Smooth muscle cell (in vitro differentiated cells): ENCODE data around the gene PEX5. TPM values are rescaled to one million over a fixed set of nuclear protein-coding genes. Genes with fewer than 3 reads are reported as not detected.

ENCODE experiments used
- DNase-seq: peaks from one replicate; lab custom pipeline; 2025; ENCODE audit not compliant: unreplicated experiment; lab: John Stamatoyannopoulos, UW
- H2AFZ ChIP-seq: fragments of 200-600 bp; sonication (generic); 2 replicates; pipeline ENCODE4 v1.6.0; 2016; ENCODE audit warnings: antibody characterized with exemption, low read depth, mild to moderate bottlenecking
- H3F3A ChIP-seq: fragments of 200-600 bp; sonication (generic); 2 replicates; pipeline ENCODE4 v1.6.0; 2017; ENCODE audit warnings: antibody characterized with exemption, low read depth
- H3K27ac ChIP-seq: fragments of 200-600 bp; sonication (generic); 2 replicates; pipeline ENCODE4 v1.5.1; 2016; ENCODE audit warnings: low read depth, mild to moderate bottlenecking
- H3K27me3 ChIP-seq: fragments of 200-600 bp; sonication (generic); 2 replicates; pipeline ENCODE4 v1.6.1; 2016; ENCODE audit warnings: low read depth, mild to moderate bottlenecking
- H3K36me3 ChIP-seq: fragments of 200-600 bp; sonication (generic); 2 replicates; pipeline ENCODE4 v1.5.1; 2016; ENCODE audit warnings: low read depth
- H3K4me1 ChIP-seq: fragments of 200-600 bp; sonication (generic); 2 replicates; pipeline ENCODE4 v1.5.1; 2016; ENCODE audit warnings: low read depth
- H3K4me2 ChIP-seq: fragments of 200-600 bp; sonication (generic); 2 replicates; pipeline ENCODE4 v1.6.0; 2016; ENCODE audit warnings: mild to moderate bottlenecking
- H3K4me3 ChIP-seq: fragments of 200-600 bp; sonication (generic); 2 replicates; pipeline ENCODE4 v1.5.1; 2016; ENCODE audit warnings: mild to moderate bottlenecking
- H3K79me2 ChIP-seq: fragments of 200-600 bp; sonication (generic); 2 replicates; pipeline ENCODE4 v1.6.0; 2016; ENCODE audit warnings: low read depth, mild to moderate bottlenecking
- H3K9ac ChIP-seq: fragments of 200-600 bp; sonication (generic); 2 replicates; pipeline ENCODE4 v1.6.0; 2016; ENCODE audit warnings: low read depth
- H3K9me3 ChIP-seq: fragments of 200-600 bp; sonication (generic); replicated peaks from 2 replicates; pipeline ENCODE4 v1.5.1; 2016; ENCODE audit warnings: low read depth
- H4K20me1 ChIP-seq: fragments of 200-600 bp; sonication (generic); 2 replicates; pipeline ENCODE4 v1.6.0; 2016; ENCODE audit warnings: low read depth
- CTCF ChIP-seq: fragments of 200-600 bp; sonication (generic); IDR thresholded peaks from 2 replicates; pipeline ENCODE4 v1.5.1; 2017; ENCODE audit warnings: borderline replicate concordance, mild to moderate bottlenecking, antibody characterized with exemption; ENCODE audit not compliant: insufficient read depth, poor library complexity, severe bottlenecking
- WGBS: methylation state at CpG from one replicate; pipeline ENCODE4 v1.1.7; 2016; ENCODE audit warnings: low lambda C conversion rate; 5-methylcytosine and 5-hydroxymethylcytosine counted together
- polyA plus RNA-seq: library from polyadenylated mRNA; unstranded; fragments of >200 nt; fragmentation: Nextera tagmentation; extraction: Ambion mirVana; gene quantifications from 2 replicates; pipeline ENCODE4 v1.2.1, GENCODE V29; 2016
- total RNA-seq: library from RNA; depleted of rRNA; stranded (reverse); fragments of >200 nt; gene quantifications from 2 replicates; pipeline ENCODE4 v1.2.3, GENCODE V29; 2014

Gene PEX5
- total and polyA plus RNA-seq, 2 experiments from 2014 or later, result 6.6 to 8.9 TPM

- Histone ChIP-seq H3K4me3 (no peak overlapping the region), H2AFZ (no peak overlapping the region), H3K79me2 (no peaks in the 10 kb centered on the region), H3K4me1 (no peaks in the 10 kb centered on the region), H3K4me2 (no peak overlapping the region), H3K9me3 (no peaks in the 10 kb centered on the region), H3F3A (no peaks in the 10 kb centered on the region), H3K27ac (no peak overlapping the region), H3K27me3 (no peaks in the 10 kb centered on the region), H3K9ac (no peak overlapping the region), H3K36me3 (no peaks in the 10 kb centered on the region), H4K20me1 (no peaks in the 10 kb centered on the region)
- TF ChIP-seq CTCF, result no peak
- no peak for DNase-seq
- 88% methylated on average over 2 of the region's 6 CpGs for WGBS
These were observed 38.6 kb upstream of the PEX5 start for GRCh38 chr12:7150841-7151240.

GRCh38 chr12:7151532-7151931, 38.0 kb upstream of the PEX5 start:
- H3K79me2 ChIP-seq, result no peaks in the 10 kb centered on the region
- no peak overlapping the region for H3K4me3 ChIP-seq
- H3K4me2 ChIP-seq, result no peak overlapping the region
- no peaks in the 10 kb centered on the region for H4K20me1 ChIP-seq
- no peaks in the 10 kb centered on the region for H3F3A ChIP-seq
- H3K4me1 ChIP-seq, result no peaks in the 10 kb centered on the region
- no peak overlapping the region for H3K9ac ChIP-seq
- H3K27me3 ChIP-seq, result no peaks in the 10 kb centered on the region
- H3K36me3 ChIP-seq, result no peaks in the 10 kb centered on the region
- no peak overlapping the region for H3K27ac ChIP-seq
- TF ChIP-seq CTCF, result no peak
- no peak overlapping the region for H2AFZ ChIP-seq
- H3K9me3 ChIP-seq, result no peaks in the 10 kb centered on the region
- DNase-seq, result no peak
- 99% methylated on average over 6 of the region's 6 CpGs for WGBS

- no peak overlapping the region for H3K4me2 ChIP-seq
- no peaks in the 10 kb centered on the region for H3K27me3 ChIP-seq
- TF ChIP-seq CTCF, result no peak
- H3F3A ChIP-seq, result no peaks in the 10 kb centered on the region
- 88% methylated on average over 4 of the region's 4 CpGs for WGBS
- no peak for DNase-seq
- no peaks in the 10 kb centered on the region for H3K36me3 ChIP-seq
- H3K9me3 ChIP-seq, result no peaks in the 10 kb centered on the region
- H3K4me1 ChIP-seq, result no peaks in the 10 kb centered on the region
- H4K20me1 ChIP-seq, result no peaks in the 10 kb centered on the region
- H3K79me2 ChIP-seq, result no peaks in the 10 kb centered on the region
- no peak overlapping the region for H3K9ac ChIP-seq
- no peak overlapping the region for H2AFZ ChIP-seq
- no peak overlapping the region for H3K27ac ChIP-seq
- no peak overlapping the region for H3K4me3 ChIP-seq
These were observed 36.7 kb upstream of the PEX5 start for GRCh38 chr12:7152818-7153217.

- no peak for TF ChIP-seq CTCF
- Histone ChIP-seq H3K4me1 (no peaks in the 10 kb centered on the region), H3K9me3 (no peaks in the 10 kb centered on the region), H3K36me3 (no peaks in the 10 kb centered on the region), H3K4me3 (no peak overlapping the region), H2AFZ (no peak overlapping the region), H3K9ac (no peak overlapping the region), H4K20me1 (no peaks in the 10 kb centered on the region), H3K79me2 (no peaks in the 10 kb centered on the region), H3F3A (no peaks in the 10 kb centered on the region), H3K4me2 (no peak overlapping the region), H3K27ac (no peak overlapping the region), H3K27me3 (no peaks in the 10 kb centered on the region)
- WGBS, result 92% methylated on average over 6 of the region's 6 CpGs
- no peak for DNase-seq
These were observed 35.4 kb upstream of the PEX5 start for GRCh38 chr12:7154042-7154441.
